Uterus (tissue), 4 donors: ENCODE data around the gene FRMPD4. TPM values are rescaled to one million over a fixed set of nuclear protein-coding genes. Genes with fewer than 3 reads are reported as not detected.
"Not testable (repeated sequence)": the region's sequence is repeated elsewhere in the genome, so short reads cannot be mapped to it uniquely, and the experiment has no call there.

Source experiments
- DNase-seq, 2 donors: peaks; one replicate each; pipeline ENCODE4 v3.0.0-alpha.2; 2019 to 2020
- H3K27ac ChIP-seq, 2 donors: fragments of 200-600 bp; sonication (generic); 1 replicate in 1 of 2; 2 replicates in 1 of 2; pipeline ENCODE4 v1.5.1; 2016 to 2018
- H3K27me3 ChIP-seq, 2 donors: fragments of 200-600 bp; sonication (generic); one replicate each; pipeline ENCODE4 v1.5.1; 2018 to 2019; ENCODE audit warnings: control low read depth in 1 of 2
- H3K36me3 ChIP-seq, 2 donors: fragments of 200-600 bp; sonication (generic); one replicate each; pipeline ENCODE4 v1.5.1; 2019; ENCODE audit warnings: control low read depth in 1 of 2
- H3K4me1 ChIP-seq, 2 donors: fragments of 200-600 bp; sonication (generic); one replicate each; pipeline ENCODE4 v1.5.1; 2018 to 2019; ENCODE audit warnings: control low read depth in 1 of 2
- H3K4me3 ChIP-seq, 2 donors: fragments of 200-600 bp; sonication (generic); 1 replicate in 1 of 2; 2 replicates in 1 of 2; pipeline ENCODE4 v1.5.1; 2018 to 2019; ENCODE audit warnings: mild to moderate bottlenecking in 1 of 2
- H3K9me3 ChIP-seq, 2 donors: fragments of 200-600 bp; sonication (generic); one replicate each; pipeline ENCODE4 v1.5.1; 2019; ENCODE audit warnings: control low read depth in 1 of 2
- POLR2A ChIP-seq, 2 donors: fragments of 450-650 bp; IDR thresholded peaks; one replicate each; pipeline ENCODE4 v1.6.1; 2016; ENCODE audit warnings: antibody characterized with exemption in 2 of 2, mild to moderate bottlenecking in 1 of 2, moderate library complexity in 1 of 2
- intact Hi-C: fragments of 100-400 bp; cut with DNase I; formaldehyde crosslinking; loops from one replicate; pipeline ENCODE4 v1.15.1; 2023; ENCODE audit warnings: low total_unique reads
- total RNA-seq, 4 donors: library from RNA; depleted of rRNA in 3 of 4; stranded (reverse); fragments of >200 nt in 3 of 4; gene quantifications; one replicate each; pipeline versions ENCODE4 v1.1.0 to v1.2.4, GENCODE V29; 2014 to 2023
- TF ChIP-seq, protein P1 (sequence below), 4 experiments: fragments of 200-600 bp in 2 of 4; fragments of 450-650 bp in 2 of 4; sonication (generic) in 2 of 4; IDR thresholded peaks; one replicate each; pipeline ENCODE4 v1.5.1; 2016 to 2019; ENCODE audit warnings: antibody characterized with exemption in 4 of 4, mild to moderate bottlenecking in 2 of 4, moderate library complexity in 1 of 4
- donor health status: DM: yes; HTN: yes; CAD: no.

Gene FRMPD4
- total RNA-seq, 4 donors from 2014 or later: 0.06 to 0.41 TPM; not detected in 2

GRCh38 chrX:12505127-12505526 is 366.9 kb downstream of the FRMPD4 start:
- TF ChIP-seq, protein P1, sequence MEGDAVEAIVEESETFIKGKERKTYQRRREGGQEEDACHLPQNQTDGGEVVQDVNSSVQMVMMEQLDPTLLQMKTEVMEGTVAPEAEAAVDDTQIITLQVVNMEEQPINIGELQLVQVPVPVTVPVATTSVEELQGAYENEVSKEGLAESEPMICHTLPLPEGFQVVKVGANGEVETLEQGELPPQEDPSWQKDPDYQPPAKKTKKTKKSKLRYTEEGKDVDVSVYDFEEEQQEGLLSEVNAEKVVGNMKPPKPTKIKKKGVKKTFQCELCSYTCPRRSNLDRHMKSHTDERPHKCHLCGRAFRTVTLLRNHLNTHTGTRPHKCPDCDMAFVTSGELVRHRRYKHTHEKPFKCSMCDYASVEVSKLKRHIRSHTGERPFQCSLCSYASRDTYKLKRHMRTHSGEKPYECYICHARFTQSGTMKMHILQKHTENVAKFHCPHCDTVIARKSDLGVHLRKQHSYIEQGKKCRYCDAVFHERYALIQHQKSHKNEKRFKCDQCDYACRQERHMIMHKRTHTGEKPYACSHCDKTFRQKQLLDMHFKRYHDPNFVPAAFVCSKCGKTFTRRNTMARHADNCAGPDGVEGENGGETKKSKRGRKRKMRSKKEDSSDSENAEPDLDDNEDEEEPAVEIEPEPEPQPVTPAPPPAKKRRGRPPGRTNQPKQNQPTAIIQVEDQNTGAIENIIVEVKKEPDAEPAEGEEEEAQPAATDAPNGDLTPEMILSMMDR (IDR thresholded peaks at IDR 0.05): no peak
- TF ChIP-seq POLR2A (IDR thresholded peaks at IDR 0.05): no peak
- no peaks in the 10 kb centered on the region for H3K4me1 ChIP-seq
- DNase-seq: no peak
- no peaks in the 10 kb centered on the region for H3K9me3 ChIP-seq
- H3K27ac ChIP-seq: no peak overlapping the region
- H3K4me3 ChIP-seq: no peak overlapping the region
- no peaks in the 10 kb centered on the region for H3K27me3 ChIP-seq
- H3K36me3 ChIP-seq: no peaks in the 10 kb centered on the region
- intact Hi-C loops: no loop called here

DNA sequence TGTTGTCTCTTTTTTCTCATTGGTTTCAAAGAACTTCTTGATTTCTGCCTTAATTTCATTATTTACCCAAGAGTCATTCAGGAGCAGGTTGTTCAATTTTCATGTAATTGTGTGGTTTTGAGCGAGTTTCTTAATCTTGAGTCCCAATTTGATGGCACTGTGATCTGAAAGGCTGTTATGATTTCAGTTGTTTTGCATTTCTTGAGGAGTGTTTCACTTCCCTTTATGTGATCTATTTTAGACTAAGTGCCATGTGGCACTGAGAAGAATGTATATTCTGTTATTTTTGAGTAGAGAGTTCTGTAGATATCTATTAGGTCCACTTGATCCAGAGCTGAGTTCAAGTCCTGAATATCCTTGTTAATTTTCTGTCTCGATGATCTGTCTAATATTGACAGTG is 377.1 kb downstream of the FRMPD4 start:
- H3K4me3 ChIP-seq, H3K9me3 ChIP-seq, DNase-seq, H3K27me3 ChIP-seq, H3K36me3 ChIP-seq, H3K27ac ChIP-seq, H3K4me1 ChIP-seq, intact Hi-C loops: not testable (repeated sequence)

DNA sequence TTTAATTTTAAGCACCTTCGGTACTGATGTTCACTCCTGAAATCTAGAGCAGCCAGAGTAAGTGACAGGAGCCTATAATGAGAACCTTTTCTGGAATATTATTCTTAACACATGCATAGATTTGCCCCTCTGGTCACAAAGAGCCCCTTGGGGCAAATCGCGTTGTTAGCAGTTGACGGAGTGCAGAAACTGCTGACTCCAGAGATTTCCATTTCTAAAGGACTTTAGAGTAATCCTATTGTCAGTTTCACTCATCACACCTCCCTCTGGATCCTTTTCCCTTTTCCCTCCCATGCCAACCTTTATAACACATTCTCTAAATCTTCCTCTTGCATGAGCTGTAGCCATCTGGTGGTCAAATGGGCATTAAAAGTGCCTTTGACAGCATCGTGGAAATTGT is 388.0 kb downstream of the FRMPD4 start:
- H3K36me3 ChIP-seq: no peaks in the 10 kb centered on the region
- no peak overlapping the region for H3K27ac ChIP-seq
- DNase-seq: no peak
- no peaks in the 10 kb centered on the region for H3K4me1 ChIP-seq
- H3K9me3 ChIP-seq: no peaks in the 10 kb centered on the region
- H3K4me3 ChIP-seq: no peak overlapping the region
- intact Hi-C loops: no loop called here
- TF ChIP-seq, protein P1 (IDR thresholded peaks at IDR 0.05): no peak
- no peak for TF ChIP-seq POLR2A (IDR thresholded peaks at IDR 0.05)
- H3K27me3 ChIP-seq: no peaks in the 10 kb centered on the region

DNA sequence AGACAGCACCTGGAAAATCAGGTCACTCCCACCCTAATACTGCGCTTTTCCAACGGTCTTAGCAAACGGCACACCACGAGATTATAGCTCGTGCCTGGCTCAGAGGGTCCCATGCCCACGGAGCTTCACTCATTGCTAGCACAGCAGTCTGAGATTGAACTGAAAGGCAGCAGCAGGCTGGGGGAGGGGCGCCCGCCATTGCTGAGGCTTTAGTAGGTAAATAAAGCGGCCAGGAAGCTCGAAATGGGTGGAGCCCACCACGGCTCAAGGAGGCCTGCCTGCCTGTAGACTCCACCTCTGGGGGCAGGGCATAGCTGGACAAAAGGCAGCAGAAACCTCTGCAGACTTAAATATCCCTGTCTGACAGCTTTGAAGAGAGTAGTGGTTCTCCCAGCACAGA is 399.8 kb downstream of the FRMPD4 start:
- H3K4me3 ChIP-seq, H3K4me1 ChIP-seq, DNase-seq, H3K9me3 ChIP-seq, H3K36me3 ChIP-seq, H3K27ac ChIP-seq, H3K27me3 ChIP-seq, intact Hi-C loops: not testable (repeated sequence)

- H3K27ac ChIP-seq, DNase-seq, H3K4me1 ChIP-seq, intact Hi-C loops, H3K9me3 ChIP-seq, H3K4me3 ChIP-seq, H3K36me3 ChIP-seq, H3K27me3 ChIP-seq: not testable (repeated sequence)
These were observed 404.0 kb downstream of the FRMPD4 start for GRCh38 chrX:12542251-12542650.

DNA sequence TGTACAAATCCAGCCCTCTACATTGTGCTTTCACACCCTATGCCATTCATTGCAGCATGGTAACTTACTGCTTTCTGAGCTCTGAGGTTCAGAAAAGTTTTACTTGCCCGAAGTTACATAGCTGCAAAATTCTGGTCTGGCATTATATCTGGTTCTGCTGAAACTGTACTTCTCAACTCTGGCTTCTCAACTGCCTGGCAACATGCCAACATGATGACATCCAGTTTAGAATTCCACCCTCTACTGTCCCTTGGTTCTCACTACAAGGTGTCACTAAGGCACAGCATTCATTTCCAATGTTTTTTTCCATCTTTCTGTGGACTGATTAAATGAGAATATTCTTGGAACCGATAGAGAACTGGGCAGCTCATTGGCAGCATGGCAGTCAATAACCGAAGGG is 410.1 kb downstream of the FRMPD4 start:
- Histone ChIP-seq H3K36me3 (no peaks in the 10 kb centered on the region), H3K9me3 (no peaks in the 10 kb centered on the region), H3K27ac (no peak overlapping the region), H3K4me3 (no peak overlapping the region), H3K27me3 (no peaks in the 10 kb centered on the region), H3K4me1 (no peaks in the 10 kb centered on the region)
- no peak for DNase-seq
- intact Hi-C loops: no loop called here
- TF ChIP-seq, protein P1 (IDR thresholded peaks at IDR 0.05): no peak
- TF ChIP-seq POLR2A (IDR thresholded peaks at IDR 0.05): no peak

GRCh38 chrX:12548746-12549145 is 410.5 kb downstream of the FRMPD4 start:
- no peak for DNase-seq
- no peaks in the 10 kb centered on the region for H3K36me3 ChIP-seq
- no peak overlapping the region for H3K27ac ChIP-seq
- intact Hi-C loops: no loop called here
- no peaks in the 10 kb centered on the region for H3K27me3 ChIP-seq
- H3K4me3 ChIP-seq: no peak overlapping the region
- TF ChIP-seq, protein P1 (IDR thresholded peaks at IDR 0.05): no peak
- TF ChIP-seq POLR2A (IDR thresholded peaks at IDR 0.05): no peak
- no peaks in the 10 kb centered on the region for H3K9me3 ChIP-seq
- no peaks in the 10 kb centered on the region for H3K4me1 ChIP-seq
